Heart left ventricle (tissue), 16 donors: ENCODE data around the gene WWOX. TPM values are rescaled to one million over a fixed set of nuclear protein-coding genes. Genes with fewer than 3 reads are reported as not detected.

Experiments used
- ATAC-seq, 4 donors: fragments of 200-7000 bp; cut with Tn5 transposase; one replicate each; pipeline ENCODE4 v1.9.1; 2020 to 2022; ENCODE audit warnings: moderate library complexity in 4 of 4, mild to moderate bottlenecking in 3 of 4, moderate number of reproducible peaks in 1 of 4
- DNase-seq, 5 donors: peaks; one replicate each; pipeline ENCODE4 v3.0.0-alpha.2; 2020
- H3K27ac ChIP-seq, 12 donors: fragments of 200-600 bp; sonication (generic) in 4 of 12; one replicate each; pipeline versions ENCODE4 v1.5.0 to v1.8.0; 2016 to 2022; ENCODE audit warnings: mild to moderate bottlenecking in 2 of 12
- H3K27me3 ChIP-seq, 9 donors: fragments of 200-600 bp; sonication (generic) in 2 of 9; one replicate each; pipeline versions ENCODE4 v1.5.1 to v1.8.0; 2016 to 2022; ENCODE audit warnings: mild to moderate bottlenecking in 3 of 9
- H3K36me3 ChIP-seq, 9 donors: fragments of 200-600 bp; sonication (generic) in 2 of 9; one replicate each; pipeline versions ENCODE4 v1.5.0 to v1.8.0; 2018 to 2022; ENCODE audit warnings: mild to moderate bottlenecking in 2 of 9
- H3K4me1 ChIP-seq, 12 donors: fragments of 200-600 bp; sonication (generic) in 4 of 12; one replicate each; pipeline versions ENCODE4 v1.5.0 to v1.8.0; 2016 to 2022; ENCODE audit warnings: mild to moderate bottlenecking in 3 of 12
- H3K4me3 ChIP-seq, 12 donors: fragments of 200-600 bp; sonication (generic) in 4 of 12; one replicate each; pipeline versions ENCODE4 v1.5.0 to v1.8.0; 2017 to 2022; ENCODE audit warnings: mild to moderate bottlenecking in 9 of 12, moderate library complexity in 4 of 12
- H3K9me3 ChIP-seq, 12 donors: fragments of 200-600 bp; sonication (generic) in 4 of 12; one replicate each; pipeline versions ENCODE4 v1.5.0 to v1.8.0; 2016 to 2022; ENCODE audit warnings: mild to moderate bottlenecking in 1 of 12
- CTCF ChIP-seq, 12 donors: fragments of 200-600 bp; sonication (generic) in 4 of 12; IDR thresholded peaks; one replicate each; pipeline versions ENCODE4 v1.5.0 to v1.8.0; 2018 to 2022; ENCODE audit warnings: antibody characterized with exemption in 12 of 12, mild to moderate bottlenecking in 5 of 12
- POLR2A ChIP-seq, 2 donors: fragments of 450-650 bp; IDR thresholded peaks; one replicate each; pipeline ENCODE4 v1.6.1; 2017; ENCODE audit warnings: antibody characterized with exemption in 2 of 2, mild to moderate bottlenecking in 2 of 2, moderate library complexity in 2 of 2
- WGBS, 4 donors: extraction: QIAGEN DNeasy Blood & Tissue Kit in 2 of 4; methylation state at CpG; one replicate each; pipeline versions ENCODE4 v1.1.5 to v1.1.7; 2013 to 2018; 5-methylcytosine and 5-hydroxymethylcytosine counted together
- intact Hi-C, 10 donors: fragments of 100-400 bp; cut with DNase I; formaldehyde crosslinking; loops; one replicate each; pipeline versions ENCODE4 v1.11.1 to v1.14.2; 2022
- polyA plus RNA-seq, 2 donors: library from polyadenylated mRNA; stranded (reverse); fragments of 200-250 nt; gene quantifications; one replicate each; pipeline ENCODE4 v1.2.3, GENCODE V29; 2013
- total RNA-seq, 9 donors: library from RNA; depleted of rRNA in 2 of 9; stranded (reverse); fragments of >200 nt in 2 of 9; fragmentation: NEBNext Ultra II Directional in 3 of 9; extraction: Animal tissue kit (Norgen Biotek cat#: 25700) in 3 of 9; gene quantifications; one replicate each; pipeline versions ENCODE4 v1.1.0 to v1.2.4, GENCODE V29; 2016 to 2023
- donor health status: ischemic (EF 13 %, LVEDD 7.1; RV severe dilation, severe dysfunction).
- donor health status: healthy with polysubstance abuse.
- donor health status: DM: no; HTN: yes; CAD: no.
- donor health status: DM: no; HTN: no; CAD: no.
- donor health status: ischemic (EF 25% LVEDD 6.9; RV normal size, moderate dysfunction).
- donor health status: ischemic (EF 25% LVEDD 5.7; RV mildly dilated, moderate dysfunction).
- donor health status: healthy.
- donor health status: DM: yes; HTN: yes; CAD: no.
- donor health status: ischemic (EF 35%, LVEDD 5.7; RV mildly dilated, moderate dysfunction).
- donor health status: nonischemic (EF 11% LVEDD 7.7; RV severe dilation, severe dysfunction).
- donor health status: DM: yes; HTN: yes; CAD: no.
- donor health status: PGD.
- donor health status: ischemic (EF 29% LVEDD 5.4; RV normal size, mild dysfunction).
- donor health status: nonischemic (EF 23%, LVEDD 6.1; RV moderate dilation, normal function).

WWOX gene
- total and polyA plus RNA-seq, 11 donors, result 4.3 to 18.3 (median 9.1) TPM

- TF ChIP-seq CTCF (IDR thresholded peaks at IDR 0.05) (no peak), POLR2A (IDR thresholded peaks at IDR 0.05) (no peak)
- Histone ChIP-seq H3K27me3 (peaks cover 0 to 25% (median 0%) of the 10 kb centered on the region in 9 donors), H3K9me3 (no peaks in the 10 kb centered on the region), H3K27ac (no peak overlapping the region), H3K4me3 (no peak overlapping the region), H3K4me1 (peaks cover 0 to 17% (median 8%) of the 10 kb centered on the region in 12 donors), H3K36me3 (no peaks in the 10 kb centered on the region)
- 95 to 97% (median 97%) methylated on average over 4 of the region's 4 CpGs for whole genome bisulfite sequencing, 4 donors
- ATAC-seq (no peak), DNase-seq (no peak)
- intact Hi-C loops, result loop anchor here in 5 of 10 donors (5.0 to 10.0 kb wide), 4 partner anchors 93 to 863 kb away; no protein-coding TSS in a partner anchor
Measured at GRCh38 chr16:78097548-78097947, 1.9 kb upstream of the WWOX start.

- WGBS, 4 donors, result 62 to 72% (median 65%) methylated on average over 4 of the region's 4 CpGs
- Histone ChIP-seq H3K27me3 (peaks cover 0 to 19% (median 0%) of the 10 kb centered on the region in 9 donors), H3K27ac (no peak overlapping the region), H3K4me1 (peaks cover 0 to 17% (median 8%) of the 10 kb centered on the region in 12 donors), H3K4me3 (no peak overlapping the region), H3K9me3 (no peaks in the 10 kb centered on the region), H3K36me3 (no peaks in the 10 kb centered on the region)
- TF ChIP-seq CTCF (IDR thresholded peaks at IDR 0.05) (no peak), POLR2A (IDR thresholded peaks at IDR 0.05) (no peak)
- DNase-seq (no peak), ATAC-seq (no peak)
- intact Hi-C loops, result loop anchor here in 5 of 10 donors (2.0 to 10.0 kb wide), 5 partner anchors 93 to 863 kb away; partner anchors contain the start of gene NUDT7 (in 1 of the 5)
Measured at GRCh38 chr16:78098087-78098486, 1.4 kb upstream of the WWOX start.

- intact Hi-C loops, result loop anchor here in 5 of 10 donors (2.0 to 10.0 kb wide), 5 partner anchors 94 to 864 kb away; partner anchors contain the start of gene NUDT7 (in 1 of the 5)
- Histone ChIP-seq H3K4me3 (peak overlapping the region; percentile 71 to 100 (median 90)), H3K9me3 (no peaks in the 10 kb centered on the region), H3K27me3 (peaks cover 0 to 14% (median 0%) of the 10 kb centered on the region in 9 donors), H3K36me3 (no peaks in the 10 kb centered on the region), H3K4me1 (peaks cover 0 to 17% (median 8%) of the 10 kb centered on the region in 12 donors), H3K27ac (peak overlapping the region; percentile 60 to 94 (median 87))
- DNase-seq, result no peak
- 62 to 67% (median 66%) methylated on average over 12 of the region's 12 CpGs for WGBS, 4 donors
- ATAC-seq, result no peak
- no peak for TF ChIP-seq POLR2A (IDR thresholded peaks at IDR 0.05)
Measured at GRCh38 chr16:78098595-78099270, 721 bp upstream of the WWOX start.

GRCh38 chr16:78100112-78100467 lies 636 bp downstream of the WWOX start:
- TF ChIP-seq POLR2A (IDR thresholded peaks at IDR 0.05) (no peak), CTCF (IDR thresholded peaks at IDR 0.05) (peak in 10 of 12 donors; percentile 11 to 90 (median 76))
- 12 to 16% (median 15%) methylated on average over 12 of the region's 12 CpGs for WGBS, 4 donors
- Histone ChIP-seq H3K9me3 (no peaks in the 10 kb centered on the region), H3K27me3 (peaks cover 0 to under 1% (median 0%) of the 10 kb centered on the region in 9 donors), H3K4me3 (peak overlapping the region; percentile 71 to 100 (median 90)), H3K4me1 (peaks cover 0 to 17% (median 8%) of the 10 kb centered on the region in 12 donors), H3K36me3 (no peaks in the 10 kb centered on the region), H3K27ac (peak overlapping the region in 11 of 12 donors; percentile 75 to 94 (median 87))
- DNase-seq (no peak), ATAC-seq (no peak)
- intact Hi-C loops, result loop anchor here in 1 of 10 donors (2.0 kb wide), 1 partner anchor 53 kb away; no protein-coding TSS in a partner anchor
